Endometrium (tissue), 2 donors: ENCODE data around the gene DDX47.
"Not testable (repeated sequence)": the region's sequence is repeated elsewhere in the genome, so short reads cannot be mapped to it uniquely, and the experiment has no call there.

Experiments
- FAIRE-seq: peaks from 2 replicates; lab custom pipeline; 2012; peaks lifted over from hg19 to GRCh38; lab: Jason Lieb, UNC
- donor health status: control.
- donor health status: control.

Gene DDX47

DNA sequence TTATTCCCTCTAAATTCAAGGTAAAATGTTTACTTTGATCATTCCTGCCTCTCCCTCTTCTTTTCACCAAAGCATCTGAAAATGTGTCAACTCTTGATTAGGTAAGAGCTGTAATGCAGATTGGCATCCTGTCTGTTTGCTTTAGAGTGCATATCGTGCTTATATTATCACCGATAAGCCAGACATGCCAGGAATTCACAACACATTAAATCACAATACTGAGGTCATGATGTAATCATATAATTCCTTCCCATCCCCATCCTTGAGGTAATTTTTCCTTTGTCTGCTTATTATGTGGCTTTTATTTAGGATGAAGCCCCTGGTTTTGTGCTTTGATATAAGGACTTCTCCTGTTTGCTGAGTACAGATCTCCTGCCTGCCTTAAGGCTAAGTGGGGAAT, 10.2 kb downstream of the DDX47 start:
- FAIRE-seq: no peak

DNA sequence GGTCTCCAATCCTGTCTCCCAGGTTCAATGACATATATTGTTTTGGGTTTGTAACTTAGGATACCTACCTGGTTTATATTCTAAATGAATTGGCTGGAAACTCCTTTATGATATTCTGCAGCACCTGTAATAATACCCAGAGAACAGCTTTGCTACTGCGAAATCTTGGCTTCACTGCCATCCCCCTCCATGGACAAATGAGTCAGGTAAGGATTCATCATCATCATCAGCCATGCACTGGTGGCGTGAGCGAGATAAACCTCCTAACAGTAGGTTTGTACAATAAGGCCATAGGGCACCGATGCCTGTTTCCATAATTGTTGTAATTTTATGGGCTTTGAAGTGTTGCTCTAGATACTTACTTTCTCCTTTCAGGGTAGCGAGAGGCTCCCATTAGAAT, 10.7 kb downstream of the DDX47 start:
- FAIRE-seq: no peak

DNA sequence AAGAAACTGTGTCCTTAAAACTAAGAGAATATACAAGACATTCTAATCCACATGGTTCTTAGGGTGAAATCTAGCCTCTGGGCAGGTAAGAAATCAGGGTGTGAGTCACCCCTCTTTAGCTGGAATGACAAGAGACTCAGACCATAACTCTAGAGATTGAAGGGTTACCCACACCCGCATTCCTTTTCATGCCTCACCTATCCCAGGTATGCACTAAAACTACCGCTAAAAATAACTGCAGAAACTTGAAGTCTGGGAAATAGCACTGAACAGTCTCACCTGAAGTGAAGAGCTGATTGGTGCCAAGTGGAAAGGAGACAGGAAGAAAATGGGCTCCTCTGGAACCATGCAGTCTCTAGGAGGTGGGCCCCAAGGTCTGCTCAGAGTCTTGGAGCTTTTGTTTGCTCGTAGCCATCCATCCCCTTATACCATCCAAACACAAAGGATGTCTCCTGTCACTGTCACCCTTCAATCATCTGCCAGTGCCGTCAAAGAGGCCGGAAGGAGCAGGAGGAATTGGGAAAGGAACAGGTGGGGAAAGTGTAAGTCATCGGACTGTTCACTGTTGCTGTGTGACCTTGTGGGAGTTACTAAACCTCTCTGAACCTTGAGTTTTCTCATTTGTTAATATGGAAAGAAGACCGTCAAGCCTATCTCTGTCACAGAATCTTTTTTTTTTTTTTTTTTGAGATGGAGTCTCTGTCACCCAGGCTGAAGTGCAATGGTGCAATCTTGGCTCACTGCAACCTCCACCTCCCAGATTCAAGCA, 22.4 kb downstream of the DDX47 start:
- FAIRE-seq: no peak

DNA sequence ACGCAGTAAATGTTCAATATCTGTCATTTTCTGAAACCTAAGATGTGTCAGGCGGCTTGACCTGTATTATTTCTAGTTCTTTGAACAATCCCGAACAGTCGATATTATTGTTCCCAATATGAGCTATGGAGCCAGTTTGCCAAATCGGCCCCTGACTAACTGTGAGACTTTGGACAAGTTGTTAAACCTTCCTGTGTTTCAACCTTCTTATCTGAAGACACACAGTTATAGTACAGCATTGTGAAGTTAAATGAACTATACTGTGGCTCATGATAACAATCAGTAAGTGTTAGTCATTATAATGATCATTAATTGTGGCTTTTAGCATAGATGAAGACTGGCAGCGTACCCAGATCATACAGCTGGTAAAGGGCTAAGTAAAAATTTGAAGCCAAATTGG, 23.4 kb downstream of the DDX47 start:
- FAIRE-seq: no peak

DNA sequence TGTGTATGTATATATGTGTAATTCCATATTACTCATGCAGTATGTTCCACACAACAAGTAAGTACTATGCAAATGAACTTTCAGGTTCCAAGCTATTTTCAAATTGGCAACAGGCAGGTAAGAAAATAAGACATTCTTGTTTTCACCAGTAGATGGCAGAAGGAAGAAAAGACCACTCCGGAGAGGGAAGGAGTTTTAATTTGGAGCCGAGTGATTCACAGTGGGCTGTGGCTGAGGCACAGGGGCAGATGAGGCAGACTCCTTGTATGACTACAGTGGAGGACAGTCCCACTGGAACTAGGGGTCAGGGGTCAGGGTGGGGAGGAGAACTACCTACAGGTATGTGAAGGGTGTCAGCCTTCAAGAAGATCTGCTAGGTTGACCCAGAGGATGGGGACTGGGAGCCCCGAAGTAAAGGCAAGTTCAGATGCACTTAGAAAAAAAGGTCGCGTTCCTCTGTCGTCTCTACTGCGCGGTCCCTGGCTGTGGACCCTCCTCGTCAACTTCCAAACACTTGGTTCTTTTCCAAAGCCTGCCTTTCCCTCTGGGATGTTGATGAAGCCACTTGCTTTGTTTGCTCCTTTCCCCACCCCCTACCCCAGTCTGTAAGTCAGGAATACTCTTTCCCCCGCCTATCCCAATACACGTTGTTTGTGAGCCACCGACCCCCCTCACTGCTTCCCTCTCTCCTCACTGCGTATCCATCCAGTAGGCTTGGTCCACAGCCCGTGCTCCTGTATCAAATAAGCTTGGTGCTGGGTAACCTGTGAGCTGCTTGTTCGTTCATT, 24.1 kb downstream of the DDX47 start:
- no peak for FAIRE-seq

DNA sequence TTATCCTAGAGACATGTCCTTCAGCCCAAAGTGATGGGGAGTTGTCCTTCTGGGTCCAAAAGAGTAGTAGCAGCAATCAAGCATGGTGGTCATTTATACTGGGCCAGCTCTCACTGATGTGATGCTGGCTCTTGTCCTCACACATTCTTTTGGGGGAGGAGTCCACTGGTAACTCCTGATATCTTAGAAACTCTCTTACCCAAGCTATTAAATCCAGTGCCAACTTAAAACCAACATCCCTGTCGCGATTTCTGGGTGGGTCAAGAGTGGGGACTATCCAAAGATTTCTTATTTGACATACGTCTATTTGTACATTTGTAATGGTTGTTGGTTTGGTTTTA, 24.6 kb downstream of the DDX47 start:
- FAIRE-seq: no peak

DNA sequence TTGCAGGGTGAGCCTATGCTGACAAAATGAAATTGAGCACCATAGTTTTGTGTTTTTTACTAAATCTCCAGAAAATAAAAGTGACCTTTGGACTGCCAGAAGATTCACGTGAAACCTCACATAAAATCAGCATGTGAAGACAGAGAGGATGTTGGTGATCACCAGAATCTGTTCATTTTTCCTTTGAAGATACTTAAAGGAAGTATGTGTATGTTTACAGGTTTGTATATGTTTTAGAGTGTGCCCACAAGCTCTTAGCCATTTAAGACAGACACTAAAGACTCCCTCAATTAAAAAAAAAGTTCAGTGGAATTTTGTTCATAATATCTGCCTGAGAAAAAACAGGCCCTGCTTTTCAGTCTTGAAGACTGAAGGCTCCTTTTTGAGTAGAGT, 25.9 kb downstream of the DDX47 start:
- no peak for FAIRE-seq

DNA sequence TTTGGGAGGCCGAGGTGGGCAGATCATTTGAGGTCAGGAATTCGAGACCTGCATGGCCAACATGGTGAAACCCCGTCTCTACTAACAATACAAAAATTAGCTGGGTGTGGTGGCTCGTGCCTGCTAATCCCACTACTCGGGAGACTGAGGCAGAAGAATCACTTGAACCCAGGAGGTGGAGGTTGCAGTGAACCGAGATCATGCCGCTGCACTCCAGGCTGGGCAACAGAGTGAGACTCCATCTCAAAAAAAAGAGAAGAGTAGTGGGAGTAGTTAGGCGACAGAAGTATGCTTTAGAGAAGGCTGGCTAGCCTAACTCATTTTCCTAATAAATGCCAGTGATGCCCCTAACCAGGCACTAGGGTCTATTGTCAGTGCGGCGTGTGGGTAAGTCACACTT, 26.3 kb downstream of the DDX47 start:
- FAIRE-seq: not testable (repeated sequence)

DNA sequence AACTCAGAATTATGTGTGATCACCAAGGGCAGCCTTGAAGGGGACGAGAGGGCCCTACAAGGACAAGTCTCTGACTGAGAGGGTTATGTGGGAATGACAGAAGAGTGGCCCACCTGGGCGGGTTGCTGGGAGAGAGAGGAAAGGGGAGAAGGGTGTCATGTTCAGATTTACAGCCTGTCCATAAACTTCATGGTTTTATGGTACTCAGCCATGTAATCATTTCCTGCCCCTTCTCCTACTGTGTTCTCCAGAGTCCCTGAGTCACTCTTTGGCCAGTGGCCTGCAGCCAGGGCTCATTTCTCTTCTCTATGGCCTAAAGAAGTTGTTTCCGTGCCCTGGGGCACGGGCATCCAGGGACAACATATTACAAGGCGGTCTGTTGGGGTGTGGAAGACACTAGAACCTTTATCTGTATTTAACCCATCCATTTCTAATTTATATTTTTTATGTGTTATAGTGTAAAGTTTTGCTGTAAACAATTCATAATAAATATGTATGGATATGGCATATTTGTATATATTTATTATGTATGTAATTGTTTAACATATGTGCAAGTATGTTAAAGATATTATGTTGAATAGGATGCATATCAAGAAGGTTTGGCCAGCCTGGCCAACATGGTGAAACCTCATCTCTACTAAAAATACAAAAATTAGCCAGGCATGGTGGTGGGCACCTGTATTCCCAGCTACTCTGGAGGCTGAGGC, 26.9 kb downstream of the DDX47 start:
- no peak for FAIRE-seq

DNA sequence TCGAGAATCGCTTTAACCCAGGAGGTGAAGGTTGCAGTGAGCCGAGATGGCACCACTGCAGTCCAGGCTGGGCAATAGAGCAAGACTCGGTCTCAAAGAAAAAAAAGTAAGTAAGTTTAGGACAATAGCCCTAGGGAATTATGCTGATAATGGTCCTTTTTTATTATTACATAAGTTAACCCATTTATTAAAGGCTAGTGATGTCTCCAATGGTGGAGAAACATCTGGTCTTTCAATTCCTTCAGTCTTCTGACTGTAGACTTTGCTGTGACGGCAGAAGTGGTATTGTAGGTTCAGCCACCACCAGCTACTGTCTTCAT, 27.4 kb downstream of the DDX47 start:
- no peak for FAIRE-seq

DNA sequence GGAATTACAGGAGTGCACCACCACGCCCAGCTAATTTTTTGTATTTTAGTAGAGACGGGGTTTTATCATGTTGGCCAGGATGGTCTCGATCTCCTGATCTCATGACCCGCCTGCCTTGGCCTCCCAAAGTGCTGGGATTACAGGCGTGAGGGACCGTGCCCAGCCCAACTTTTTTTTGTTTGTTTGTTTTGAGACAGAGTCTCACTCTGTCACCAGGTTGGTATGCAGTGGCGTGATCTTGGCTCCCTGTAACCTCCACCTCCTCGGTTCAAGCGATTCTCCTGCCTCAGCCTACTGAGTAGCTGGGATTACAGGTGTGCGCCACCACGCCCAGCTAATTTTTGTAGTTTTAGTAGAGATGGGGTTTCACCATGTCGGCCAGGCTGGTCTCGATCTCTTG, 28.3 kb downstream of the DDX47 start:
- not testable (repeated sequence) for FAIRE-seq

DNA sequence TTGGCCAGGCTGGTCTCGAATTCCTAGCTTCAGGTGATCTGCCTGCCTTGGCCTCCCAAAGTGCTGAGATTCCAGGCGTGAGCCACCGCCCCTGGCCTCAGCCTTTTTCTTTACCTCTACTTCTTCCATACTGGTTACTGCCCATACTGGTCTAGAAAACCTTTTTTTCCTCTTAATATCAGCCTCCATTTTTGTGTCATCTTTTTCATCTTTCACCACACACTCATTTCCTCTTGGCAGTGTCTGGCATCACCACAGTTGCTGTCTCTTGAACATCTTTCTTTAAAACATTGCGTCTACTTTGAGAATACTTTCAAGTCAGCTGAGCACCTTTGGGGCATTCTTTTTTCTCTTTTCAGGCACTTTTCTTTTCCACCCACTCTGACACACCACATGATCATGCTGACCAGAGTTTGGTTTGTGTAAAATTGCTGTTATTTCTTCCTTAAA, 32.7 kb downstream of the DDX47 start:
- no peak for FAIRE-seq

DNA sequence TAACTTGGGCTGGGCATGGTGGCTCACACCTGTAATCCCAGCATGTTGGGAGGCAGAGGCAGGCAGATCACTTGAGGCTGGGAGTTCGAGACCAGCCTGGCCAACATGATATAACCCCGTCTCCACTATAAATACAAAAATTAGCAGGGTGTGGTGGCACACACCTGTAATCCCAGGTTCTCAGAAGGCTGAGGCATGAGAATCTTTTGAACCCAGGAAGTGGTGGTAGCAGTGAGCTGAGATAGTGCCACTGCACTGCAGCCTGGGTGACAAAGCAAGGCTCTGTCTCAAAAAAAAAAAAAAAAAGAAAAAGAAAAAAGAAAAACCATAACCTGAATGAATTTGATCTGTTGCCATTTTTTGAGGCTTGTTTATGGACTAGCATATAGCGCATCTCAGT, 33.6 kb downstream of the DDX47 start:
- not testable (repeated sequence) for FAIRE-seq

DNA sequence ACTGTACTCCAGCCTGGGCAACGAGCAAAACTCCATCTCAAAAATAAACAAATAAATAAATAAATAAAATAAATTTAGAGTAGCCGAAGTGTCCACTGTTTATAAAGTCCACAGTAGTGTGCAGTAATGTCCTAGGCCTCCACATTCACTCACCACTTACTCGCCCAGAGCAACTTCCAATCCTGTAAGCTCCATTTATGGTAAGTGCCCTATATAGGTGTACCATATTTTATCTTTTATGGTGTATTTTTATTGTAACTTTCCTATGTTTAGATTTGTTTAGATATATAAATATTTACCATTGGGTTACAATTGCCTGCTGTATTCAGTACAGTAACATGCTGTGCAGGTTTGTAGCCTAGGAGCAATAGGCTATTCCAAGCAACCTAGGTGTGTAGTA, 40.3 kb downstream of the DDX47 start:
- FAIRE-seq: no peak

DNA sequence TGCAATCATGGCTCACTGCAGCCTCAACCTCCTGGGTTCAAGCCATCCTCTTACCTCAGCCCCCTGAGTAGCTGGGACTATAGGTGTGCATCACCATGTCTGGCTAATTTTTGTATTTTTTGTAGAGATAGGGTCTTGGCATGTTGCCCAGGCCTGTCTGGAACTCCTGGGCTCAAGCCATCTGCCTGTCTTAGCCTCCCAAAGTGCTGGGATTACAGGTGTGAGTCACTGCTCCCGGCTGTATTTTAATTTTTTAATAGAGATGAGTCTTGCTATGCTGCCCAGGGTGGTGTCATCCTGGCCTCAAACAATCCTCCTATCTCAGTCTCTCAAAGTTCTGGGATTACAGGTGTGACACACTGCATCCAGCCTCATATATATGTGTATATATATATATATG, 46.5 kb downstream of the DDX47 start:
- FAIRE-seq: no peak

DNA sequence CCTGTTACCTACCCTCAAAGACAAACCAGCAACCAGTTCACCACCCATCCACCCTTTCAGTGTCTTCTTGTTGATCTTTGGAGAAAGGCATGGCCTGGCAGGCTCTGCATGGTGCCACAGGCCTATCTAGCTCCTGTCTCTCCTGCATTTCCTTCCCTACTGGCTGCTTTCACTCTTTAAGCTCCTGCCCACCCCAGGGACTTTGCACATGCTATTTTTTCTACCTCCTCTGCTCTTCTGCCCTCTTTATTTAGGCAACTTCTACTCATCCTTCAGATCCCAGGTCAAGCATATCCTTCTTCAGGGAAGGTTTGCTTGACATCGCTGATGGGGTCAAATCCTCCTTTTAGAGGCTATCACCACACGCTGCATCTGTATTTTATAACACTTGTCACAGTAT, 51.1 kb downstream of the DDX47 start:
- no peak for FAIRE-seq

DNA sequence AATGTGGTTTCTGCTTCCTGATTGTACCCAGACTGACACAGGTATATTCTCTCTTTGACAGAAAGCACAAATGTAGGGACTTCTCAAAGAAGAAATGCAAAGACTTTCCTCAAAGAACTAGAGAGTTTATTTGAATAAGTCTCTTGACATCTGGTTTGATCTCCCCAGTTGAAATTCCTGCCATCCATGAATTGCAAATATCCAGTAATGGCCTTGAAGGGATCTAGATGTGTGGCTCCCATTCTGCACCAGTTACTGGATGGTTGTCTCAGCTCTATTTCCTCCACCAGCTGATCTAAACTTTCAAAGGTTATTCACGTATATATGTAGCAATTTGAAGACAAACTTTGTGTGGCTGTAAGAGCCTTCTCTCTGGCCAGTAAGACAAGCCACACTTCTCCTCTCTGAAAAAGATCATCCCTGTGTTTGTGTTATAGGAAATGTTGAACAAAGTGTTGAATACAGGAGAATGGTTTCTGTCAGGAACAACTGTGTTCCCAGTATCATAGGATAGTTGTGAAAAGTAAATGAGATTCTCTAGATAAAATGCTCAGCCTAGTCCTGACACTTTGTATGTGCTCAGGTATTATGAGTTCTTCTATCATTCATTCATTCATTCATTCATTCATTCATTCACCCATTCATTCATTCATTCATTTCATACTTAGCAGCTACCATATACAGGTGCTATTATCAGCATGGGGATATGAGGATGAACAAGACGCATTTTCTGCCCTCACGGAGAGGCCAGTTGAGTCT, 55.5 kb downstream of the DDX47 start:
- FAIRE-seq: no peak

DNA sequence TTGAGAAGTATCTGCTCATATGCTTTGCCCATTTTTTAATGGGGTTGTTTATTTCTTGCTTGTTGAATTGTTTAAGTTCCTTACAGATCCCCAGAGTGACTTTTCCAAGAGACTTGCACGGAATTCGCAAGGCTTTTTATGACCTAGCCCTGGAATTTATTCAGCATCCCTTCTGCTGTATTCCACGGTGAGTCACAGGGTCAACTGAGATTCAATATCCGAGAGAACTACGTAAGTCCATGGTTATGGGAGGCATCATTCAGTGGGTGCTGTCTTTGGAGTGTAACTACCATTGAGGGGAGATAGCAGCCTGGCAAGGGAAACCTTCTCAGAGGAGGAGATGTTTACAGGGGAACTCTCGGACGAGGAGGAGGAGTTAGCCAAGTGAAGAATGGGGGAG, 57.3 kb downstream of the DDX47 start:
- no peak for FAIRE-seq

DNA sequence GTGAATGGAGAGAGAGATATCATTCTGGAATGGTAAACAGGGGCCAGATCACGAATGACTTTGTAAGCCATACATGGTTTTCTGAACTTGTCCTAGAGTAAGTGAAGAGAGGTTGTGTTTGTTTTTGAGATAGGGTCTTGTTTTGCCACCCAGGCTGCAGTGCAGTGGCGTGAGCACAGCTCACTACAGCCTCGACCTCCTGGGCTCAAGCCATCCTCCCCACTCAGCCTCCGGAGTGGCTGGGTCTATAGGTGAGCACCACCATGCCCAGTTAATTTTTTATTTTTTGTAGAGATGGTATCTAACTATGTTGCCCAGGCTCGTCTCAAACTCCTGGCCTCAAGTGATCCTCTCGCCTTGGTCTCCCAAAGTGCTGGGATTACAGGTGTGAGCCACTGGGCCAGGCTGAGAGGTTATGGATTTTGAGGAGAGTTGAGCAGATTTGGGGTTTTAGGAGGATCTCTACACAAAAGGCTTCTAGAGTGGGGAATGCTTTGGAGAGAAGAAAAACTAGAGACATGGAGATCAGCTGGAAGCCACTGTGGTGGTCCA, 58.5 kb downstream of the DDX47 start:
- FAIRE-seq: no peak

DNA sequence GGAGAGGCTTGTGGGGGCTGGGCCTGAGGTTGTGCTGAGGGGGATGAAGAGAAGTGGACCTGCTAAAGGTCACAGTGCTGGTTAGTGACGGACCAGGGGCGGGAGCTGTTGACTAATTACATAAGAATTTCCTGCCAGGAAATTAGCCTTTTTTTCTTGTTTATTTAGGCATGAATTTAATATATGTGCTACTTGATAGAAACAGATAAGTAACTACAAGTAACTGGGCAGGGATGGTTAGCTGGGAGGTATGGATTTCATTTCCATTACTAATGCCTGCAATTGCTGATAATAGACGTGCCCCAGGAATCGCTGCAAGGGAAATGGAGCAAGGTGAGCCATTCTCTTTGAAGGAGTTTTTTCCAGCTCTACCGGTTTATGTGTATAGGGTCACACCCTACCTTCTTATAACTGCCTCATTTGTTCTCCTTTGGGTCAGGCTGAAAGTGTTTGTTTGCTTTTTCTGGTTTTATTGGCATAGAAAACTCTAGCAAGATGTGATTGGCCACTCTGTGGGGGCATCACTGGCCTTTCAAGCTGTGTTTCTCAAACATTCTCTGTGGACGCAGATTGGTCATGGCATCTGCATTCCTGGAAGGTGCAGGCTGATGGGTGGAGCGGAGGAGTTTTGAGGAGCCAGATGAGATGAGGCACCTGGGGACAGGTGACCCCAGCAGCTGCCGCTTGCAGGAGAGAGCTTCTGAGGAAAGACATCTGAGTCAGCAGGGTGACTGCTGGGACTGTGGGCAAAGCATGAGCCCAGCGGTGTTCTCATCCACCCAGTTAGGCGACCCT, 59.2 kb downstream of the DDX47 start:
- FAIRE-seq: no peak

DNA sequence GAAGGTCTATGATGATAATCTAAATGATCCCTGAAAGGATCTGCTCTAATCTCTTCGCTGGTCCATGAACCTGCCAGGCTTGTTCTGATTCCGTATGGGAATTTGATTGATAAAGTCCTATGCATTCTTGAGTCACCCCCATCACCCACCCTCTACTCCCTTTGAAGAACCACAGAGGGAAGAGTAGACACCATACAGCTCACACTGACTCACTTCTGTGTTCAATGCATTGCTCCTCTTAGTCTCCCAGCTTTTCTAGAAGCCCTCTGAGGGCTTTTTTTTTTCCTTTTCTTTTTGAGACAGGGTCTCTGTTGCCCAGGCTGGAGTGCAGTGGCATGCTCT, 59.8 kb downstream of the DDX47 start:
- FAIRE-seq: no peak

DNA sequence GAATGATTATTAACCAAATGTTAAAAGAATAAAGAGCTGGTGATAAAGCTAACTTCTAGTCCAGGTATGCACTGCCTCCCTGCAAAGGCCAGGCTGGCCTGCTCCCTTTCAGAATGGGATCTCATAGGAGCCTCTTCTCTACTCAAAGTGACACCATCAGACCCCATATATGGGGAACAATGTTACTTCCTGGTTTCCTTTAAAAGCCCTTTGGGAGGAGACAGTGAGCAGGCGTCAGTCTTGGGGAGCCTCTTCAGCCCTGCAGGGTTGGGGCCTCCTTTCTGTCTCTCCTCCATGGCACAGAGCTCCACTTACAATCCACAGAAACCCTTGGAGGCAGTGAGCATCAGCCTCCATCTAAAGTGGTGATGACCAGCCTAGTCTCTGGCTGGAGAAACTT, 60.9 kb downstream of the DDX47 start:
- FAIRE-seq: no peak
